Natural killer cell (primary cell): ENCODE measurements around the gene PRR7. TPM values are rescaled to one million over a fixed set of nuclear protein-coding genes. Genes with fewer than 3 reads are reported as not detected.
A peak's percentile ranks its signal among the peaks of the same experiment; 100 is the strongest.

Experiments
- ATAC-seq, 3 donors: fragments of 150-1000 bp in 2 of 3; fragments of 200-7000 bp in 1 of 3; cut with Tn5 transposase; 1 replicate in 1 of 3; 2 replicates in 2 of 3; pipeline ENCODE4 v1.10.0; 2021; ENCODE audit warnings: mild to moderate bottlenecking in 2 of 3, moderate library complexity in 2 of 3
- DNase-seq, 2 donors: peaks; one replicate each; pipeline versions ENCODE4 v3.0.0 to v3.0.0-alpha.2; 2013 to 2021; ENCODE audit warnings: mixed read lengths in 1 of 2
- H3K27ac ChIP-seq: one replicate; pipeline ENCODE4 v1.5.1; 2013; ENCODE audit warnings: mild to moderate bottlenecking, low read length
- H3K27me3 ChIP-seq: one replicate; pipeline ENCODE4 v1.6.1; 2013; ENCODE audit warnings: low read length; ENCODE audit not compliant: control insufficient read depth, insufficient read depth
- H3K36me3 ChIP-seq: one replicate; pipeline ENCODE4 v1.6.1; 2013; ENCODE audit warnings: low read length; ENCODE audit not compliant: control insufficient read depth, insufficient read depth
- H3K4me1 ChIP-seq: one replicate; pipeline ENCODE4 v1.6.1; 2013; ENCODE audit warnings: low read length; ENCODE audit not compliant: control insufficient read depth, insufficient read depth
- H3K4me3 ChIP-seq: one replicate; pipeline ENCODE4 v1.5.1; 2013; ENCODE audit warnings: low read length
- H3K9me3 ChIP-seq: one replicate; pipeline ENCODE4 v1.6.1; 2013; ENCODE audit warnings: low read length; ENCODE audit not compliant: control insufficient read depth, insufficient read depth
- H3K27ac Mint-ChIP-seq, 2 donors: one replicate each; pipeline ENCODE4 v1.8.0; 2022; ENCODE audit warnings: mild to moderate bottlenecking in 2 of 2, mixed read lengths in 2 of 2, moderate library complexity in 1 of 2
- H3K27me3 Mint-ChIP-seq, 2 donors: one replicate each; pipeline ENCODE4 v1.8.0; 2022; ENCODE audit warnings: low read depth in 2 of 2, mixed read lengths in 2 of 2
- H3K36me3 Mint-ChIP-seq: one replicate; pipeline ENCODE4 v1.8.0; 2022; ENCODE audit warnings: mixed read lengths
- H3K4me1 Mint-ChIP-seq, 2 donors: one replicate each; pipeline ENCODE4 v1.8.0; 2022; ENCODE audit warnings: mixed read lengths in 2 of 2
- H3K4me3 Mint-ChIP-seq: one replicate; pipeline ENCODE4 v1.8.0; 2022; ENCODE audit warnings: mild to moderate bottlenecking, moderate library complexity, mixed read lengths
- H3K9me3 Mint-ChIP-seq, 2 donors: one replicate each; pipeline ENCODE4 v1.8.0; 2022; ENCODE audit warnings: mixed read lengths in 2 of 2
- WGBS: methylation state at CpG from one replicate; pipeline ENCODE4 v1.1.7; 2013; ENCODE audit warnings: missing lambda C conversion rate; ENCODE audit not compliant: insufficient coverage; 5-methylcytosine and 5-hydroxymethylcytosine counted together
- intact Hi-C: fragments of 100-400 bp; cut with micrococcal nuclease; formaldehyde crosslinking; loops from one replicate; pipeline ENCODE4 v1.14.2; 2022
- total RNA-seq, 4 donors: library from RNA; stranded (reverse); fragments of 120-200 nt in 1 of 4; gene quantifications; one replicate each; pipeline versions ENCODE4 v1.2.3 to v1.2.4, GENCODE V29; 2013 to 2022
- TF ChIP-seq, protein P1 (sequence below): fragments of 200-600 bp; IDR thresholded peaks from one replicate; pipeline ENCODE4 v1.8.0; 2022; ENCODE audit warnings: antibody characterized with exemption

The PRR7 gene
- total RNA-seq, 3 donors from 2014 or later (not counting 1 experiment from before 2014, with no cell fraction given): 21.6 to 27.9 (median 23.3) TPM

DNA sequence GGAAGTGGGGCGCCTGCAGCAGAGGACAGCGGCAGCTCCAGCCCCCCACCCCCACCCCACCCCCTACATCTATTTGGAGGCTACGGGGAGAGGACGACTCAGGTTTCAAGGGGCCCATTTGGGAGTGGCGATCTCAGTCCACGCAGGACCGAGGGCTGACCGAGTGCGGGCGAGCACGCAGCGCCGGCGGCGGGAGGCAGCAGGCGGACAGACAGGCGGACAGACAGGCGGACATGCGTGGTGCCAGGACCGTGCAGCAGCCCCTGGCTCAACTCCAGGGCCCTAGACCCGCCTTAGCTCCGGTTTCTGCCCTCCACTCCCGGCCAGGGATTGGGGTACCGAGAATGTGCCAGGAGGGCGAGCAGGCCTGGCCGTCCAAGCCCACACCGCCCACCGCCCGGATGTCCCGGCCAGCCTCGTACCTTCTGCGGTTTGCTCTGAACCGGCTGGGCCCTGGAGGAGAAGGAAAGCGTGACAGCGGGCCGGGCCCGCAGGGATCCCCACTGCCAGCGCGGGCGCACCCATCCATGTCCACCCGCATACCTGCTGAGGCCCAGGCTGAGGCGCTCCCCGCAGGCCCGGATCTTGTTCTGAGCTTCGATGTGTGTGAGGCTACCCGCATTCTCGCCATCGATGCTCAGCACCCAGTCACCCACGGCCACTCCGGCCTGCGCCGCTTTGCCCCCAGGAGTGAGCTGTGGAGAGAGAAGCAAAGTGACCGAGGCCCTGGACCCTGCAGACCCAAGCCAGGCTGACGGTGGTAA lies 45.6 kb downstream of the PRR7 start:
- no peaks in the 10 kb centered on the region for H3K9me3 Mint-ChIP-seq
- DNase-seq: no peak
- peaks cover 0 to 33% of the 10 kb centered on the region in 2 donors for H3K4me1 Mint-ChIP-seq
- no peaks in the 10 kb centered on the region for H3K9me3 ChIP-seq
- H3K27me3 ChIP-seq: no peaks in the 10 kb centered on the region
- WGBS: 97% methylated on average over 54 of the region's 54 CpGs
- H3K27me3 Mint-ChIP-seq: no peaks in the 10 kb centered on the region
- intact Hi-C loops: loop anchor here (10.0 kb wide), 1 partner anchor 377 kb away; no protein-coding TSS in a partner anchor
- TF ChIP-seq, protein P1, sequence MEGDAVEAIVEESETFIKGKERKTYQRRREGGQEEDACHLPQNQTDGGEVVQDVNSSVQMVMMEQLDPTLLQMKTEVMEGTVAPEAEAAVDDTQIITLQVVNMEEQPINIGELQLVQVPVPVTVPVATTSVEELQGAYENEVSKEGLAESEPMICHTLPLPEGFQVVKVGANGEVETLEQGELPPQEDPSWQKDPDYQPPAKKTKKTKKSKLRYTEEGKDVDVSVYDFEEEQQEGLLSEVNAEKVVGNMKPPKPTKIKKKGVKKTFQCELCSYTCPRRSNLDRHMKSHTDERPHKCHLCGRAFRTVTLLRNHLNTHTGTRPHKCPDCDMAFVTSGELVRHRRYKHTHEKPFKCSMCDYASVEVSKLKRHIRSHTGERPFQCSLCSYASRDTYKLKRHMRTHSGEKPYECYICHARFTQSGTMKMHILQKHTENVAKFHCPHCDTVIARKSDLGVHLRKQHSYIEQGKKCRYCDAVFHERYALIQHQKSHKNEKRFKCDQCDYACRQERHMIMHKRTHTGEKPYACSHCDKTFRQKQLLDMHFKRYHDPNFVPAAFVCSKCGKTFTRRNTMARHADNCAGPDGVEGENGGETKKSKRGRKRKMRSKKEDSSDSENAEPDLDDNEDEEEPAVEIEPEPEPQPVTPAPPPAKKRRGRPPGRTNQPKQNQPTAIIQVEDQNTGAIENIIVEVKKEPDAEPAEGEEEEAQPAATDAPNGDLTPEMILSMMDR: no peak
- peak overlapping the region in 1 of 2 donors; percentile 80 for H3K27ac Mint-ChIP-seq
- peaks cover 44% of the 10 kb centered on the region for H3K4me1 ChIP-seq
- no peaks in the 10 kb centered on the region for H3K36me3 Mint-ChIP-seq
- no peak overlapping the region for H3K4me3 ChIP-seq
- no peak overlapping the region for H3K4me3 Mint-ChIP-seq
- H3K36me3 ChIP-seq: no peaks in the 10 kb centered on the region
- no peak for ATAC-seq
- H3K27ac ChIP-seq: no peak overlapping the region

DNA sequence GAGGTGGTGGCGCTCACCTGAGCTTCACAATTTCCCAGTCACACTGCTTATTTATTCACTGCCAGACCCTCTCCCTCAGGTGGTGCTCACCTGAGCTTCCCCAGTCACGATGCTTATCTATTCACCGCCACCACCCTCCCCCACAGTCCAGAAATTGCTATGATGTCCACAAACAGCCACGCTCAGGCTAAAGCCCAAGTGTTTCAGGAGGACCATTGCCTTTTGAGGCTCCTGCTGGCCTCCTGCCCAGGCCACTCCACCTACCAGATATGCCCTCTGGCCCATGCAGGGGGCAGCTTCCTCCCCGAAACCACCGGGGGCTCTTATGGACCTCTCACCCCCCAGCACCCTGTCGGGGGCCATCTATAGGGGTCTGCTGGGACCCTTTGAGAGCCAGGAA lies 46.2 kb downstream of the PRR7 start:
- TF ChIP-seq, protein P1: no peak
- Histone ChIP-seq H3K4me1 (peaks cover 48% of the 10 kb centered on the region), H3K27ac (no peak overlapping the region), H3K4me3 (no peak overlapping the region), H3K9me3 (no peaks in the 10 kb centered on the region), H3K27me3 (no peaks in the 10 kb centered on the region), H3K36me3 (no peaks in the 10 kb centered on the region)
- H3K36me3 Mint-ChIP-seq: no peaks in the 10 kb centered on the region
- 97% methylated on average over 7 of the region's 7 CpGs for WGBS
- intact Hi-C loops: loop anchor here (10.0 kb wide), 1 partner anchor 378 kb away; no protein-coding TSS in a partner anchor
- H3K27ac Mint-ChIP-seq: peak overlapping the region in 1 of 2 donors; percentile 80
- H3K9me3 Mint-ChIP-seq: no peaks in the 10 kb centered on the region
- no peak overlapping the region for H3K4me3 Mint-ChIP-seq
- no peak for ATAC-seq
- no peaks in the 10 kb centered on the region for H3K27me3 Mint-ChIP-seq
- peaks cover 3 to 39% of the 10 kb centered on the region in 2 donors for H3K4me1 Mint-ChIP-seq
- no peak for DNase-seq

DNA sequence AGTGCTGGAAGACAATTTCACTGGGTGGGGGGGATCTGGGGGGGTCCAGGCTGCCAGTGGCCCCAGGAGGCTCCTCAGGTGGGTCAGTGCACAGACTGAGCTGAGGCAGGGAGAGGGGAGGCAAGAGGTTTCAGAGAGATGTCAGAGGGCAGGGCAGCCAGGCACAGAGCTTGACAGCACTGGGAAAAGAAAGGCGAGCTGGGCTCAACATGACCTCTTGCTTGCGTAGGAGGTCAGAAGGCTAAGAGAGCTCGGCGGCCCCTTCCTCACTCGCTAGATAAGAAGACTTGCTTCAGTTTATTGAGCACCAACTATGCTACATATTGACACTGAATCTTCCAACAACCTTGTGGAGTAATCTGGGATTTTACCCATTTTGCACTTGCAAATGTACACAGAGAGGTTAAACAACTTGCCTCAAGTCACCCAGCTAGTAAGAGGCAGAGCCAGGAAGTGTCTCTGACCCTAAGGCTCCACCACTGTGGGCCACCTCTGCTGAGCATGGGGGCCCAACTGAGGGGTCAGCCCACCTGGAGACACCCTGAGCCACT lies 47.3 kb downstream of the PRR7 start:
- peaks cover 5% of the 10 kb centered on the region for H3K27me3 ChIP-seq
- TF ChIP-seq, protein P1: no peak
- no peaks in the 10 kb centered on the region for H3K9me3 Mint-ChIP-seq
- H3K27ac Mint-ChIP-seq: peak overlapping the region in 1 of 2 donors; percentile 80
- H3K4me1 ChIP-seq: peaks cover 56% of the 10 kb centered on the region
- ATAC-seq (no peak), DNase-seq (no peak)
- H3K4me3 Mint-ChIP-seq: no peak overlapping the region
- H3K36me3 ChIP-seq: no peaks in the 10 kb centered on the region
- peaks cover 6 to 8% of the 10 kb centered on the region in 2 donors for H3K27me3 Mint-ChIP-seq
- no peaks in the 10 kb centered on the region for H3K36me3 Mint-ChIP-seq
- H3K4me1 Mint-ChIP-seq: peaks cover 13 to 49% of the 10 kb centered on the region in 2 donors
- H3K9me3 ChIP-seq: no peaks in the 10 kb centered on the region
- 98% methylated on average over 5 of the region's 5 CpGs for WGBS
- H3K27ac ChIP-seq: no peak overlapping the region
- no peak overlapping the region for H3K4me3 ChIP-seq
- intact Hi-C loops: loop anchor here (10.0 kb wide), 1 partner anchor 379 kb away; no protein-coding TSS in a partner anchor
